LNCAP (cell line): ENCODE data around the gene OR2V1.

Experiments used
- CTCF ChIP-seq: fragments of 450-650 bp; IDR thresholded peaks from 2 replicates; pipeline ENCODE4 v1.5.1; 2017; ENCODE audit warnings: mild to moderate bottlenecking

The OR2V1 gene

GRCh38 chr5:181127456-181127855 lies 3.5 kb downstream of the OR2V1 start:
- no peak for TF ChIP-seq CTCF

- TF ChIP-seq CTCF = no peak
These were observed 4.1 kb downstream of the OR2V1 start for GRCh38 chr5:181126841-181127240.

- TF ChIP-seq CTCF = no peak
These were observed 6.4 kb downstream of the OR2V1 start for GRCh38 chr5:181124526-181124925.

DNA sequence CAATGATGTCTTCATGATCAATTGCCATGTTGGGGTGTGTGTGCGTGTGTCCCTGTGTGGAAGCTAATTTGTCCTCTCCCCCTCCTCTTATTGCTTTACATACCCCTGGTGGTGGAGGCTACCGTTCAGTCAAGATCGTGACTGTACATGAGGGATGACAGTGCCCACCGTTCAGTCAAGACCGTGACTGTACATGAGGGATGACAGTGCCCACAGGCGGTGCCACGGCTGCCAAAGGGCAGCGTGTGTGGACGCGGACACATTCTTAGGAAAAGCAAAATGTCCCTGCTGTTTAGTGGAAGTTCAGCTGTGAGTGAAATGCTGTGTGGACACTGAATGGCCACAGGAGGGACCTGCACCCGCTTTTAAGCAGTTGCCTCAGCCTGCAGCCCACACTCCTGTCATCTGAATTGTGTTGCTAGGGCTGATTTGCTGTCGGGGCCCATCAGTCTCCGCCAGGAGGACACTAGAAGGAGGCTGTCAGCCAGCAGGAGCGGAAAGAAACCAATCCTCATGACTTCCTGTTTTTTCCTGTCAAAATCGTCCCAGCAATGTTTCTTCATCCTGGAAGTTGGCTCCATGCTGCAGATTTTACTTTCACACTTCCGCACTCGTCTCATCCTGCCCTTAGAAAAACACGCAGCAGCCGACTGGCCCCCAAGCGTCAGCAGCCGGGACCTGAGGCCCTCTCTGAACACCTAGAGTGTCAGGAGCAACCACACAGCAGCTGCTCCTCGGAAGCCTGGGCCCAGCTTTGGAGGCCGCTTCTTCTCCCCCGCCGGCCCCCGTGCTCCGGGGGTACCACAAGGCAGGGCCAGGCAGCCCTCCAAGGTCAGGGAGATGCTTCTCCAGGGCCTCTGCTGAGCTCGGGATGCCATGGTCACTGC lies 9.1 kb downstream of the OR2V1 start:
- TF ChIP-seq CTCF = no peak

- no peak for TF ChIP-seq CTCF
These were observed 10.2 kb downstream of the OR2V1 start for GRCh38 chr5:181120761-181121160.

DNA sequence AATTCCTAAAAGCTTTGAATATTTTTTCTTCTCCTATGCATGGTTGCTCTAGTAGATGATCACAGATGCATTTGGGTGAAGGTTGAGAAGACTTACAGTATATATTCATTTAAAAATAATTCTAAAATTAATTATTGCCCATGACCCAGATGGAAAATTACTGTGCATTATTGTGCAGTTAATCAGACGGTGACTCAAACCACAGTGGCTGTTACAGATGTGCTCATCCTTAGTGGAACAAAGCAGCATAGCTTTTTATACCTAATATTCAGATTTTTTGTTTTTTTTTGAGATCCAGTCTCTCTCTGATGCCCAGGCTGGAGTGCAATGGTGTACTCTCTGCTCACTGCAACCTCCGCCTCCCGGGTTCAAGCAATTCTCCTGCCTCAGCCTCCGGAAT lies 10.7 kb downstream of the OR2V1 start:
- no peak for TF ChIP-seq CTCF

- no peak for TF ChIP-seq CTCF
These were observed 11.9 kb downstream of the OR2V1 start for GRCh38 chr5:181119105-181119504.
